ENCODE results near the gene NFIX.

The NFIX gene

GRCh38 chr19:13120817-13121216 is 125.5 kb downstream of the NFIX start:
- Histone ChIP-seq H3K9me3 (ENCODE audit: control insufficient read depth, low read depth, low read length) (no peaks in the 10 kb centered on the region), H3K4me1 (ENCODE audit: control insufficient read depth, low read depth, low read length) (peaks cover 24% of the 10 kb centered on the region), H3K9ac (ENCODE audit: low read length) (no peak overlapping the region), H3K4me3 (ENCODE audit: low read length) (peak overlapping the region; percentile 42), H3K27ac (ENCODE audit: low read length) (no peak overlapping the region), H3K36me3 (ENCODE audit: control insufficient read depth, low read depth, low read length) (peaks cover 3% of the 10 kb centered on the region), H3K27me3 (ENCODE audit: control insufficient read depth, insufficient read depth, low read length) (no peaks in the 10 kb centered on the region)

- H3K4me3 ChIP-seq (ENCODE audit: low read length): no peak overlapping the region
- peaks cover 24% of the 10 kb centered on the region for H3K4me1 ChIP-seq (ENCODE audit: control insufficient read depth, low read depth, low read length)
- H3K36me3 ChIP-seq (ENCODE audit: control insufficient read depth, low read depth, low read length): peaks cover 10% of the 10 kb centered on the region
- H3K27me3 ChIP-seq (ENCODE audit: control insufficient read depth, insufficient read depth, low read length): no peaks in the 10 kb centered on the region
- no peak overlapping the region for H3K9ac ChIP-seq (ENCODE audit: low read length)
- no peaks in the 10 kb centered on the region for H3K9me3 ChIP-seq (ENCODE audit: control insufficient read depth, low read depth, low read length)
- H3K27ac ChIP-seq (ENCODE audit: low read length): no peak overlapping the region
Measured at GRCh38 chr19:13121551-13122274, 126.4 kb downstream of the NFIX start.

- Histone ChIP-seq H3K27me3 (ENCODE audit: control insufficient read depth, insufficient read depth, low read length) (no peaks in the 10 kb centered on the region), H3K27ac (ENCODE audit: low read length) (no peak overlapping the region), H3K36me3 (ENCODE audit: control insufficient read depth, low read depth, low read length) (peaks cover 10% of the 10 kb centered on the region), H3K4me3 (ENCODE audit: low read length) (no peak overlapping the region), H3K9me3 (ENCODE audit: control insufficient read depth, low read depth, low read length) (no peaks in the 10 kb centered on the region), H3K4me1 (ENCODE audit: control insufficient read depth, low read depth, low read length) (peaks cover 20% of the 10 kb centered on the region), H3K9ac (ENCODE audit: low read length) (no peak overlapping the region)
Measured at GRCh38 chr19:13122275-13122878, 127.1 kb downstream of the NFIX start.

GRCh38 chr19:13122980-13123957 is 128.0 kb downstream of the NFIX start:
- Histone ChIP-seq H3K27me3 (ENCODE audit: control insufficient read depth, insufficient read depth, low read length) (no peaks in the 10 kb centered on the region), H3K4me3 (ENCODE audit: low read length) (no peak overlapping the region), H3K9ac (ENCODE audit: low read length) (no peak overlapping the region), H3K27ac (ENCODE audit: low read length) (no peak overlapping the region), H3K4me1 (ENCODE audit: control insufficient read depth, low read depth, low read length) (peaks cover 20% of the 10 kb centered on the region), H3K36me3 (ENCODE audit: control insufficient read depth, low read depth, low read length) (peaks cover 10% of the 10 kb centered on the region), H3K9me3 (ENCODE audit: control insufficient read depth, low read depth, low read length) (no peaks in the 10 kb centered on the region)

GRCh38 chr19:13127051-13127450 is 131.8 kb downstream of the NFIX start:
- no peaks in the 10 kb centered on the region for H3K4me1 ChIP-seq (ENCODE audit: control insufficient read depth, low read depth, low read length)
- H3K27ac ChIP-seq (ENCODE audit: low read length): no peak overlapping the region

GRCh38 chr19:13127811-13128575 is 132.7 kb downstream of the NFIX start:
- Histone ChIP-seq H3K4me1 (ENCODE audit: control insufficient read depth, low read depth, low read length) (no peaks in the 10 kb centered on the region), H3K4me3 (ENCODE audit: low read length) (no peak overlapping the region), H3K9ac (ENCODE audit: low read length) (no peak overlapping the region), H3K9me3 (ENCODE audit: control insufficient read depth, low read depth, low read length) (no peaks in the 10 kb centered on the region), H3K36me3 (ENCODE audit: control insufficient read depth, low read depth, low read length) (peaks cover 10% of the 10 kb centered on the region), H3K27ac (ENCODE audit: low read length) (no peak overlapping the region), H3K27me3 (ENCODE audit: control insufficient read depth, insufficient read depth, low read length) (no peaks in the 10 kb centered on the region)

More at GRCh38 chr19:13127051-13127450, 131.8 kb downstream of the NFIX start:
- no peaks in the 10 kb centered on the region for H3K27me3 ChIP-seq (ENCODE audit: control insufficient read depth, insufficient read depth, low read length)
- no peak overlapping the region for H3K4me3 ChIP-seq (ENCODE audit: low read length)
- H3K36me3 ChIP-seq (ENCODE audit: control insufficient read depth, low read depth, low read length): peaks cover 10% of the 10 kb centered on the region
- H3K9ac ChIP-seq (ENCODE audit: low read length): no peak overlapping the region
- no peaks in the 10 kb centered on the region for H3K9me3 ChIP-seq (ENCODE audit: control insufficient read depth, low read depth, low read length)

GRCh38 chr19:13128583-13128982 is 133.3 kb downstream of the NFIX start:
- H3K36me3 ChIP-seq (ENCODE audit: control insufficient read depth, low read depth, low read length): peaks cover 10% of the 10 kb centered on the region
- no peaks in the 10 kb centered on the region for H3K9me3 ChIP-seq (ENCODE audit: control insufficient read depth, low read depth, low read length)
- no peak overlapping the region for H3K4me3 ChIP-seq (ENCODE audit: low read length)
- H3K9ac ChIP-seq (ENCODE audit: low read length): no peak overlapping the region
- no peaks in the 10 kb centered on the region for H3K4me1 ChIP-seq (ENCODE audit: control insufficient read depth, low read depth, low read length)
- no peaks in the 10 kb centered on the region for H3K27me3 ChIP-seq (ENCODE audit: control insufficient read depth, insufficient read depth, low read length)
- no peak overlapping the region for H3K27ac ChIP-seq (ENCODE audit: low read length)

- Histone ChIP-seq H3K9ac (ENCODE audit: low read length) (no peak overlapping the region), H3K27ac (ENCODE audit: low read length) (no peak overlapping the region), H3K4me1 (ENCODE audit: control insufficient read depth, low read depth, low read length) (no peaks in the 10 kb centered on the region), H3K27me3 (ENCODE audit: control insufficient read depth, insufficient read depth, low read length) (no peaks in the 10 kb centered on the region), H3K4me3 (ENCODE audit: low read length) (no peak overlapping the region), H3K36me3 (ENCODE audit: control insufficient read depth, low read depth, low read length) (peaks cover 10% of the 10 kb centered on the region), H3K9me3 (ENCODE audit: control insufficient read depth, low read depth, low read length) (no peaks in the 10 kb centered on the region)
Measured at GRCh38 chr19:13129384-13129783, 134.1 kb downstream of the NFIX start.

GRCh38 chr19:13130886-13131490 is 135.7 kb downstream of the NFIX start:
- Histone ChIP-seq H3K9ac (ENCODE audit: low read length) (no peak overlapping the region), H3K9me3 (ENCODE audit: control insufficient read depth, low read depth, low read length) (no peaks in the 10 kb centered on the region), H3K27me3 (ENCODE audit: control insufficient read depth, insufficient read depth, low read length) (no peaks in the 10 kb centered on the region), H3K27ac (ENCODE audit: low read length) (no peak overlapping the region), H3K36me3 (ENCODE audit: control insufficient read depth, low read depth, low read length) (peaks cover 20% of the 10 kb centered on the region), H3K4me3 (ENCODE audit: low read length) (no peak overlapping the region), H3K4me1 (ENCODE audit: control insufficient read depth, low read depth, low read length) (no peaks in the 10 kb centered on the region)

- no peak overlapping the region for H3K9ac ChIP-seq (ENCODE audit: low read length)
- no peaks in the 10 kb centered on the region for H3K9me3 ChIP-seq (ENCODE audit: control insufficient read depth, low read depth, low read length)
- H3K27me3 ChIP-seq (ENCODE audit: control insufficient read depth, insufficient read depth, low read length): no peaks in the 10 kb centered on the region
- H3K27ac ChIP-seq (ENCODE audit: low read length): no peak overlapping the region
- H3K4me1 ChIP-seq (ENCODE audit: control insufficient read depth, low read depth, low read length): no peaks in the 10 kb centered on the region
- H3K36me3 ChIP-seq (ENCODE audit: control insufficient read depth, low read depth, low read length): peaks cover 30% of the 10 kb centered on the region
- no peak overlapping the region for H3K4me3 ChIP-seq (ENCODE audit: low read length)
Measured at GRCh38 chr19:13132471-13133180, 137.4 kb downstream of the NFIX start.

Measured in iPS-18a (cell line).